H1 (cell line): Measurements from ENCODE around the gene FCAMR.

Experiments
- BCL11A ChIP-seq, 2 experiments: IDR thresholded peaks; one replicate each; pipeline ENCODE4 v1.6.1; 2011; ENCODE audit warnings: low read depth in 2 of 2, low read length in 2 of 2, mild to moderate bottlenecking in 2 of 2
- EP300 ChIP-seq, 2 experiments: IDR thresholded peaks; 1 replicate in 1 of 2; 2 replicates in 1 of 2; pipeline ENCODE4 v1.6.1; 2011 to 2012; ENCODE audit warnings: low read depth in 2 of 2, low read length in 2 of 2, mild to moderate bottlenecking in 2 of 2, borderline replicate concordance in 1 of 2, inconsistent platforms in 1 of 2, moderate library complexity in 1 of 2
- EZH2 ChIP-seq: fragments of 200-600 bp; sonication (generic); IDR thresholded peaks from 2 replicates; pipeline ENCODE4 v1.7.1; 2012; ENCODE audit warnings: low read depth, mild to moderate bottlenecking, moderate library complexity, low read length, inconsistent platforms; ENCODE audit not compliant: severe bottlenecking
- GTF2F1 ChIP-seq: IDR thresholded peaks from 2 replicates; pipeline ENCODE4 v1.6.1; 2012; ENCODE audit warnings: low read depth, low read length, improper control_type of control experiment, borderline replicate concordance
- HDAC2 ChIP-seq, 2 experiments: fragments of 300-600 bp in 1 of 2; sonication (generic) in 1 of 2; IDR thresholded peaks; 2 replicates each; pipeline ENCODE4 v1.6.1; 2011 to 2012; ENCODE audit warnings: low read depth in 2 of 2, low read length in 2 of 2, mild to moderate bottlenecking in 2 of 2, moderate library complexity in 2 of 2, borderline replicate concordance in 1 of 2, inconsistent platforms in 1 of 2
- JUND ChIP-seq: IDR thresholded peaks from 2 replicates; pipeline ENCODE4 v1.6.1; 2011; ENCODE audit warnings: mild to moderate bottlenecking, improper control_type of control experiment, low read length
- KDM1A ChIP-seq: fragments of 200-600, 300-600 bp; sonication (generic); IDR thresholded peaks from 2 replicates; pipeline ENCODE4 v1.7.1; 2016; ENCODE audit warnings: mild to moderate bottlenecking, low read length, borderline replicate concordance
- POLR2A ChIP-seq, 2 experiments: IDR thresholded peaks; 1 replicate in 1 of 2; 2 replicates in 1 of 2; pipeline ENCODE4 v1.6.1; 2011; ENCODE audit warnings: low read depth in 2 of 2, low read length in 2 of 2, mild to moderate bottlenecking in 2 of 2; ENCODE audit errors: control extremely low read depth in 1 of 2
- SRF ChIP-seq: IDR thresholded peaks from 2 replicates; pipeline ENCODE4 v1.6.1; 2011; ENCODE audit warnings: mild to moderate bottlenecking, low read depth, low read length, moderate library complexity
- TAF7 ChIP-seq: optimal IDR thresholded peaks from 2 replicates; pipeline ENCODE3; 2011; ENCODE audit warnings: low read depth, mild to moderate bottlenecking, inconsistent platforms, low read length, moderate library complexity, borderline replicate concordance
- YY1 ChIP-seq: IDR thresholded peaks from 2 replicates; pipeline ENCODE4 v1.6.1; 2011; ENCODE audit warnings: low read depth, mild to moderate bottlenecking, low read length
- TF ChIP-seq, protein P1 (sequence below), 3 experiments: IDR thresholded peaks; 1 replicate in 2 of 3; 2 replicates in 1 of 3; pipeline versions ENCODE4 v1.5.1 to v1.6.1; 2011; ENCODE audit warnings: low read length in 3 of 3, mild to moderate bottlenecking in 3 of 3, inconsistent platforms in 2 of 3, low read depth in 1 of 3, moderate library complexity in 1 of 3; ENCODE audit not compliant: insufficient read depth in 1 of 3; ENCODE audit errors: control extremely low read depth in 1 of 3

GRCh38 chr1:207000651-207001291, 30.5 kb upstream of the FCAMR start:
- no peak for TF ChIP-seq SRF
- TF ChIP-seq JUND = no peak
- TF ChIP-seq EZH2 = no peak
- no peak for TF ChIP-seq TAF7
- TF ChIP-seq EP300 (IDR thresholded peaks at IDR 0.05; ENCODE audit: borderline replicate concordance in 1 of 2, low read depth in 2 of 2, low read length in 2 of 2) = no peak
- TF ChIP-seq, protein P1, sequence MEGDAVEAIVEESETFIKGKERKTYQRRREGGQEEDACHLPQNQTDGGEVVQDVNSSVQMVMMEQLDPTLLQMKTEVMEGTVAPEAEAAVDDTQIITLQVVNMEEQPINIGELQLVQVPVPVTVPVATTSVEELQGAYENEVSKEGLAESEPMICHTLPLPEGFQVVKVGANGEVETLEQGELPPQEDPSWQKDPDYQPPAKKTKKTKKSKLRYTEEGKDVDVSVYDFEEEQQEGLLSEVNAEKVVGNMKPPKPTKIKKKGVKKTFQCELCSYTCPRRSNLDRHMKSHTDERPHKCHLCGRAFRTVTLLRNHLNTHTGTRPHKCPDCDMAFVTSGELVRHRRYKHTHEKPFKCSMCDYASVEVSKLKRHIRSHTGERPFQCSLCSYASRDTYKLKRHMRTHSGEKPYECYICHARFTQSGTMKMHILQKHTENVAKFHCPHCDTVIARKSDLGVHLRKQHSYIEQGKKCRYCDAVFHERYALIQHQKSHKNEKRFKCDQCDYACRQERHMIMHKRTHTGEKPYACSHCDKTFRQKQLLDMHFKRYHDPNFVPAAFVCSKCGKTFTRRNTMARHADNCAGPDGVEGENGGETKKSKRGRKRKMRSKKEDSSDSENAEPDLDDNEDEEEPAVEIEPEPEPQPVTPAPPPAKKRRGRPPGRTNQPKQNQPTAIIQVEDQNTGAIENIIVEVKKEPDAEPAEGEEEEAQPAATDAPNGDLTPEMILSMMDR (IDR thresholded peaks at IDR 0.05; ENCODE audit: control extremely low read depth in 1 of 3, insufficient read depth in 1 of 3, low read depth in 1 of 3, low read length in 3 of 3) = no peak
- no peak for TF ChIP-seq POLR2A (IDR thresholded peaks at IDR 0.05; ENCODE audit: control extremely low read depth in 1 of 2, low read depth in 2 of 2, low read length in 2 of 2)
- no peak for TF ChIP-seq KDM1A
- TF ChIP-seq YY1 = no peak
- no peak for TF ChIP-seq GTF2F1
- no peak for TF ChIP-seq HDAC2 (IDR thresholded peaks at IDR 0.05; ENCODE audit: borderline replicate concordance in 1 of 2, low read depth in 2 of 2, low read length in 2 of 2)
- no peak for TF ChIP-seq BCL11A (IDR thresholded peaks at IDR 0.05; ENCODE audit: low read depth in 2 of 2, low read length in 2 of 2)
